Measurements from ENCODE around the gene TEP1. TPM values are rescaled to one million over a fixed set of nuclear protein-coding genes. Genes with fewer than 3 reads are reported as not detected.

TEP1 gene
- total and polyA plus RNA-seq, 2 of the 13 experiments (the other 11 are each of a cell fraction or from before 2014, with no cell fraction given), result 11.0 to 12.8 TPM

GRCh38 chr14:20376071-20376588, 37.2 kb downstream of the TEP1 start:
- 35% methylated on average over 12 of the region's 12 CpGs for WGBS (ENCODE audit: low lambda C conversion rate)
- BruUV-seq (replicated peaks), result no TSS peak
- TF ChIP-seq KDM2A (CRISPR knock-in tag; IDR thresholded peaks at IDR 0.05; ENCODE audit: borderline replicate concordance, low read depth) (no peak), DZIP1 (CRISPR knock-in tag; IDR thresholded peaks at IDR 0.05) (0 out of 2 replicates have a peak, but pooled peaks have one; percentile 20), MAZ (IDR thresholded peaks at IDR 0.05; ENCODE audit: borderline replicate concordance, low read depth, low read length) (no peak), MAZ (CRISPR knock-in tag; IDR thresholded peaks at IDR 0.05; ENCODE audit: low read depth) (peak; percentile 54; the same call in 1 of the 2 replicates), PAX8 (CRISPR knock-in tag; IDR thresholded peaks at IDR 0.05; ENCODE audit: borderline replicate concordance) (0 out of 2 replicates have a peak, but pooled peaks have one; percentile 9), UBTF (CRISPR knock-in tag; IDR thresholded peaks at IDR 0.05) (peak; percentile 98), FOSL1 (CRISPR knock-in tag; IDR thresholded peaks at IDR 0.05; ENCODE audit: borderline replicate concordance) (no peak), IKZF5 (CRISPR knock-in tag; IDR thresholded peaks at IDR 0.05) (peak; percentile 67; the same call in 1 of the 2 replicates), YY1 (IDR thresholded peaks at IDR 0.05; ENCODE audit: insufficient read depth, insufficient replicate concordance, low read depth, low read length) (peak; percentile 52), ZSCAN31 (CRISPR knock-in tag; IDR thresholded peaks at IDR 0.05; ENCODE audit: low read depth) (0 out of 2 replicates have a peak, but pooled peaks have one; percentile 36), NONO (IDR thresholded peaks at IDR 0.05) (no peak), NONO (CRISPR knock-in tag; conservative IDR thresholded peaks at IDR 0.05) (peak; percentile 34; the same call in 1 of the 2 replicates), ARID5B (CRISPR knock-in tag; IDR thresholded peaks at IDR 0.05) (peak; percentile 79)

More at GRCh38 chr14:20376071-20376588, 37.2 kb downstream of the TEP1 start:
- Histone ChIP-seq H3K79me2 (ENCODE audit: insufficient read depth, low read length) (no peaks in the 10 kb centered on the region), H3K9ac (ENCODE audit: insufficient read depth, low read depth, low read length) (peak overlapping the region; percentile 43), H2AFZ (ENCODE audit: low read length) (peak overlapping the region; percentile 37), H3K9me3 (ENCODE audit: low read length) (no peaks in the 10 kb centered on the region), H3K4me1 (ENCODE audit: insufficient read depth, low read length) (peaks cover 19% of the 10 kb centered on the region), H3K27ac (ENCODE audit: extremely low read length, insufficient read depth, low read length) (peak overlapping the region; percentile 71), H3K4me2 (ENCODE audit: low read depth, low read length) (peak overlapping the region; percentile 63), H3K36me3 (replicated peaks in 1 of 2; ENCODE audit: control insufficient read depth in 1 of 2, insufficient read depth in 2 of 2, low read length in 2 of 2) (peaks cover 12 to 31% of the 10 kb centered on the region in 2 experiments; a peak in 4 of 5 replicates), H3K27me3 (ENCODE audit: control insufficient read depth in 1 of 2, insufficient read depth in 2 of 2, low read length in 2 of 2) (no peaks in the 10 kb centered on the region), H3K4me3 (replicated peaks in 1 of 3; ENCODE audit: insufficient read depth in 1 of 3, low read depth in 2 of 3, low read length in 3 of 3) (peak overlapping the region in 2 of 3 experiments; percentile 3 to 17; a peak in 2 of 6 replicates), H4K20me1 (ENCODE audit: insufficient read depth, low read length) (no peaks in the 10 kb centered on the region)
- ATAC-seq (peak; percentile 99), FAIRE-seq (peak; percentile 87), DNase-seq (ENCODE audit: low spot score) (peak; percentile 67)
- intact Hi-C loops (cut with micrococcal nuclease; ENCODE audit: unreplicated experiment) (loop anchor here (1.0 to 5.0 kb wide), 3 partner anchors 36 to 230 kb away; partner anchors contain the start of genes CCNB1IP1 and TEP1), in situ Hi-C loops (cut with HindIII; ENCODE audit: extremely low pct_ligation_motif_present, low pct_unique_long_range_greater_than_20kb) (no loop called here)
- ChIA-PET CTCF (ENCODE audit: low intra/inter-chr PET ratio, low total read pairs) (no interaction called here), POLR2A (interaction anchor here (1.3 to 1.8 kb wide), 4 partner anchors 33 to 86 kb away, joined by 5 to 9 read pairs (median 8); partner anchors contain the start of genes APEX1, OSGEP, PARP2 and PIP4P1)
